ENCODE measurements around the gene TMEM231.

DNA sequence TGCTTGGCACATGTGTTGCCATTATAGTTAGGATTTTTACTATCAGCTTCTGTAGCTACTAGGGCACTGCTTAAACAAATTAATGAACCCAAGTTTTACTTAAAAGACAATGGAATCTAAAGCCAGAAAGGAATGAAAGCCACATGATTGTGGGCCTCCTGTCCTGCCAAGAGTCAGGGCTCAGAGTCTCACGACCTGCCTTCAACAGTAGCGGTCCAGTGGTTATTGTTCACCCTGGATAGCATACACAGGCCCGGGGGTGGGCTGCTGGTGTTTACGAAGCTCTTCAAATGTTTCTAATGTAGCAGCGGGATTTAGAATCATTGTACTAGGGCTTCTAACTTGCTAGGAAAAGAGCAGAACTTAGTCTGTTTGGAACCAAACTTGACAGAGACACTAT, 17.9 kb upstream of the TMEM231 start:
- no peak for TF ChIP-seq RAD21 (IDR thresholded peaks at IDR 0.05 in 1 of 2, conservative IDR thresholded peaks at IDR 0.05 in 1 of 2; ENCODE audit: low read depth in 2 of 2, low read length in 2 of 2)
- TF ChIP-seq CEBPB (IDR thresholded peaks at IDR 0.05; ENCODE audit: low read depth, low read length), result no peak
- TF ChIP-seq POLR2A (IDR thresholded peaks at IDR 0.05; ENCODE audit: control extremely low read depth in 1 of 2, low read depth in 2 of 2, low read length in 2 of 2), result no peak
- no peak for TF ChIP-seq CHD2 (IDR thresholded peaks at IDR 0.05; ENCODE audit: low read length)
- TF ChIP-seq RFX5 (IDR thresholded peaks at IDR 0.05; ENCODE audit: borderline replicate concordance, low read depth, low read length), result no peak
- TF ChIP-seq, protein P1, sequence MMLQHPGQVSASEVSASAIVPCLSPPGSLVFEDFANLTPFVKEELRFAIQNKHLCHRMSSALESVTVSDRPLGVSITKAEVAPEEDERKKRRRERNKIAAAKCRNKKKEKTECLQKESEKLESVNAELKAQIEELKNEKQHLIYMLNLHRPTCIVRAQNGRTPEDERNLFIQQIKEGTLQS (IDR thresholded peaks at IDR 0.05; ENCODE audit: insufficient read depth, low read depth, low read length), result no peak
- TF ChIP-seq, protein P2, sequence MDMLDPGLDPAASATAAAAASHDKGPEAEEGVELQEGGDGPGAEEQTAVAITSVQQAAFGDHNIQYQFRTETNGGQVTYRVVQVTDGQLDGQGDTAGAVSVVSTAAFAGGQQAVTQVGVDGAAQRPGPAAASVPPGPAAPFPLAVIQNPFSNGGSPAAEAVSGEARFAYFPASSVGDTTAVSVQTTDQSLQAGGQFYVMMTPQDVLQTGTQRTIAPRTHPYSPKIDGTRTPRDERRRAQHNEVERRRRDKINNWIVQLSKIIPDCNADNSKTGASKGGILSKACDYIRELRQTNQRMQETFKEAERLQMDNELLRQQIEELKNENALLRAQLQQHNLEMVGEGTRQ (IDR thresholded peaks at IDR 0.05; ENCODE audit: low read length), result no peak
- no peak for TF ChIP-seq KDM1A (IDR thresholded peaks at IDR 0.05; ENCODE audit: borderline replicate concordance, low read length)
- no peak for TF ChIP-seq POLR2AphosphoS5 (IDR thresholded peaks at IDR 0.05; ENCODE audit: low read depth, low read length)
- TF ChIP-seq CREB1 (IDR thresholded peaks at IDR 0.05), result no peak
- no peak for TF ChIP-seq CBX5 (IDR thresholded peaks at IDR 0.05; ENCODE audit: low read depth, low read length)
- TF ChIP-seq, protein P3, sequence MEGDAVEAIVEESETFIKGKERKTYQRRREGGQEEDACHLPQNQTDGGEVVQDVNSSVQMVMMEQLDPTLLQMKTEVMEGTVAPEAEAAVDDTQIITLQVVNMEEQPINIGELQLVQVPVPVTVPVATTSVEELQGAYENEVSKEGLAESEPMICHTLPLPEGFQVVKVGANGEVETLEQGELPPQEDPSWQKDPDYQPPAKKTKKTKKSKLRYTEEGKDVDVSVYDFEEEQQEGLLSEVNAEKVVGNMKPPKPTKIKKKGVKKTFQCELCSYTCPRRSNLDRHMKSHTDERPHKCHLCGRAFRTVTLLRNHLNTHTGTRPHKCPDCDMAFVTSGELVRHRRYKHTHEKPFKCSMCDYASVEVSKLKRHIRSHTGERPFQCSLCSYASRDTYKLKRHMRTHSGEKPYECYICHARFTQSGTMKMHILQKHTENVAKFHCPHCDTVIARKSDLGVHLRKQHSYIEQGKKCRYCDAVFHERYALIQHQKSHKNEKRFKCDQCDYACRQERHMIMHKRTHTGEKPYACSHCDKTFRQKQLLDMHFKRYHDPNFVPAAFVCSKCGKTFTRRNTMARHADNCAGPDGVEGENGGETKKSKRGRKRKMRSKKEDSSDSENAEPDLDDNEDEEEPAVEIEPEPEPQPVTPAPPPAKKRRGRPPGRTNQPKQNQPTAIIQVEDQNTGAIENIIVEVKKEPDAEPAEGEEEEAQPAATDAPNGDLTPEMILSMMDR (IDR thresholded peaks at IDR 0.05; ENCODE audit: control extremely low read depth in 1 of 3, insufficient read depth in 1 of 3, low read depth in 1 of 3, low read length in 3 of 3), result no peak
- TF ChIP-seq EZH2 (IDR thresholded peaks at IDR 0.05; ENCODE audit: low read depth, low read length, severe bottlenecking), result no peak
- no peak for TF ChIP-seq NRF1 (IDR thresholded peaks at IDR 0.05; ENCODE audit: low read depth, low read length)
